Measurements from ENCODE around the gene PPP1R9A.

- TF ChIP-seq, protein P1, sequence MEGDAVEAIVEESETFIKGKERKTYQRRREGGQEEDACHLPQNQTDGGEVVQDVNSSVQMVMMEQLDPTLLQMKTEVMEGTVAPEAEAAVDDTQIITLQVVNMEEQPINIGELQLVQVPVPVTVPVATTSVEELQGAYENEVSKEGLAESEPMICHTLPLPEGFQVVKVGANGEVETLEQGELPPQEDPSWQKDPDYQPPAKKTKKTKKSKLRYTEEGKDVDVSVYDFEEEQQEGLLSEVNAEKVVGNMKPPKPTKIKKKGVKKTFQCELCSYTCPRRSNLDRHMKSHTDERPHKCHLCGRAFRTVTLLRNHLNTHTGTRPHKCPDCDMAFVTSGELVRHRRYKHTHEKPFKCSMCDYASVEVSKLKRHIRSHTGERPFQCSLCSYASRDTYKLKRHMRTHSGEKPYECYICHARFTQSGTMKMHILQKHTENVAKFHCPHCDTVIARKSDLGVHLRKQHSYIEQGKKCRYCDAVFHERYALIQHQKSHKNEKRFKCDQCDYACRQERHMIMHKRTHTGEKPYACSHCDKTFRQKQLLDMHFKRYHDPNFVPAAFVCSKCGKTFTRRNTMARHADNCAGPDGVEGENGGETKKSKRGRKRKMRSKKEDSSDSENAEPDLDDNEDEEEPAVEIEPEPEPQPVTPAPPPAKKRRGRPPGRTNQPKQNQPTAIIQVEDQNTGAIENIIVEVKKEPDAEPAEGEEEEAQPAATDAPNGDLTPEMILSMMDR (IDR thresholded peaks at IDR 0.05; ENCODE audit: low read depth, low read length, poor library complexity, severe bottlenecking) = no peak
- no peak for TF ChIP-seq EZH2phosphoT487 (IDR thresholded peaks at IDR 0.05; ENCODE audit: borderline replicate concordance, low read length)
These were observed 182.3 kb downstream of the PPP1R9A start for GRCh38 chr7:95089414-95090315.

Data from DOHH2 (cell line).